Adrenal gland (tissue), 12 donors: Measurements from ENCODE around the gene DDX46. TPM values are rescaled to one million over a fixed set of nuclear protein-coding genes. Genes with fewer than 3 reads are reported as not detected.

Experiments used
- DNase-seq, 7 donors: peaks; one replicate each; pipeline ENCODE4 v3.0.0-alpha.2; 2019 to 2020
- H3K27ac ChIP-seq, 5 donors: fragments of 200-600 bp; sonication (generic) in 4 of 5; 1 replicate in 3 of 5; 2 replicates in 2 of 5; pipeline versions ENCODE4 v1.5.1 to v1.8.0; 2016 to 2020; ENCODE audit warnings: mild to moderate bottlenecking in 1 of 5
- H3K27me3 ChIP-seq: fragments of 200-600 bp; 2 replicates; pipeline ENCODE4 v1.8.0; 2021
- H3K36me3 ChIP-seq, 2 donors: fragments of 200-600 bp; replicated peaks in 1 of 2; 1 replicate in 1 of 2; 2 replicates in 1 of 2; pipeline versions ENCODE4 v1.5.1 to v1.8.0; 2018 to 2022
- H3K4me1 ChIP-seq, 2 donors: fragments of 200-600 bp; replicated peaks in 1 of 2; 1 replicate in 1 of 2; 2 replicates in 1 of 2; pipeline versions ENCODE4 v1.5.1 to v1.8.0; 2018 to 2021
- H3K4me3 ChIP-seq, 4 donors: fragments of 200-600 bp; sonication (generic) in 3 of 4; one replicate each; pipeline ENCODE4 v1.5.1; 2016 to 2018
- H3K9me3 ChIP-seq, 3 donors: fragments of 200-600 bp; sonication (generic) in 1 of 3; replicated peaks in 1 of 3; 1 replicate in 2 of 3; 2 replicates in 1 of 3; pipeline versions ENCODE4 v1.5.1 to v1.8.0; 2016 to 2021
- CTCF ChIP-seq, 6 experiments: fragments of 450-650 bp in 4 of 6; fragments of 200-600 bp in 2 of 6; sonication (generic) in 1 of 6; IDR thresholded peaks; 1 replicate in 5 of 6; 2 replicates in 1 of 6; pipeline versions ENCODE4 v1.5.1 to v1.8.0; 2016 to 2021; ENCODE audit warnings: antibody characterized with exemption in 6 of 6, mild to moderate bottlenecking in 2 of 6, moderate library complexity in 1 of 6
- POLR2A ChIP-seq, 2 donors: fragments of 450-650 bp; IDR thresholded peaks; one replicate each; pipeline ENCODE4 v1.6.1; 2017; ENCODE audit warnings: antibody characterized with exemption in 2 of 2, mild to moderate bottlenecking in 2 of 2, moderate library complexity in 1 of 2
- WGBS, 4 donors: extraction: QIAGEN DNeasy Blood & Tissue Kit in 2 of 4; methylation state at CpG; one replicate each; pipeline versions ENCODE4 v1.1.5 to v1.1.7; 2013 to 2017; 5-methylcytosine and 5-hydroxymethylcytosine counted together
- intact Hi-C, 2 donors: fragments of 100-400 bp; cut with DNase I; formaldehyde crosslinking; loops; one replicate each; pipeline versions ENCODE4 v1.14.1 to v1.15.0; 2022 to 2023
- polyA plus RNA-seq, 3 donors: library from polyadenylated mRNA; stranded (reverse); fragments of 200-250 nt in 2 of 3; fragments of 350-450 nt in 1 of 3; fragmentation: Illumina TruSeq in 1 of 3; extraction: RNeasy Lipid Tissue Mini Kit (QIAGEN cat#74804) in 1 of 3; gene quantifications; one replicate each; pipeline ENCODE4 v1.2.3, GENCODE V29; 2013 to 2014
- total RNA-seq, 9 donors: library from RNA; depleted of rRNA in 4 of 9; stranded (reverse); fragments of >200 nt in 4 of 9; fragments of 120-200 nt in 1 of 9; fragmentation: NEBNext Ultra II Directional in 1 of 9; extraction: Animal tissue kit (Norgen Biotek cat#: 25700) in 1 of 9; gene quantifications; one replicate each; pipeline versions ENCODE4 v1.1.0 to v1.2.4, GENCODE V29; 2013 to 2023
- donor health status: healthy with polysubstance abuse.
- donor health status: Bipolar disorder and iron deficiency.
- donor health status: DM: yes; HTN: yes; CAD: no.
- donor health status: DM: no; HTN: no; CAD: no.
- donor health status: DM: no; HTN: no; CAD: no.
- donor health status: DM: yes; HTN: yes; CAD: no.

Gene DDX46
- total and polyA plus RNA-seq, 12 donors, result 13.3 to 48.0 (median 35.1) TPM

GRCh38 chr5:134840811-134841210, 82.2 kb downstream of the DDX46 start:
- H3K36me3 ChIP-seq, result peaks cover 0 to 10% of the 10 kb centered on the region in 2 donors
- TF ChIP-seq CTCF (IDR thresholded peaks at IDR 0.05) (no peak), POLR2A (IDR thresholded peaks at IDR 0.05) (no peak)
- no peak overlapping the region for H3K4me3 ChIP-seq
- no peak overlapping the region for H3K27ac ChIP-seq
- WGBS, 4 donors, result 66 to 80% (median 77%) methylated on average over 3 of the region's 3 CpGs
- intact Hi-C loops, result loop anchor here in 1 of 2 donors (10.0 kb wide), 1 partner anchor 64 kb away; the partner anchor contains the start of gene PCBD2
- no peaks in the 10 kb centered on the region for H3K9me3 ChIP-seq
- H3K27me3 ChIP-seq, result no peaks in the 10 kb centered on the region
- H3K4me1 ChIP-seq, result peaks cover 20 to 28% of the 10 kb centered on the region in 2 donors
- DNase-seq, result no peak

GRCh38 chr5:134844252-134844651, 85.7 kb downstream of the DDX46 start:
- no peaks in the 10 kb centered on the region for H3K27me3 ChIP-seq
- H3K9me3 ChIP-seq, result no peaks in the 10 kb centered on the region
- H3K4me1 ChIP-seq, result peaks cover 11 to 28% of the 10 kb centered on the region in 2 donors
- intact Hi-C loops, result loop anchor here in 1 of 2 donors (10.0 kb wide), 1 partner anchor 61 kb away; the partner anchor contains the start of gene PCBD2
- H3K36me3 ChIP-seq, result peaks cover 0 to 4% of the 10 kb centered on the region in 2 donors
- WGBS, 4 donors, result 92 to 100% (median 96%) methylated on average over 1 of the region's 1 CpG
- H3K4me3 ChIP-seq, result no peak overlapping the region
- no peak for TF ChIP-seq CTCF (IDR thresholded peaks at IDR 0.05)
- no peak for TF ChIP-seq POLR2A (IDR thresholded peaks at IDR 0.05)
- no peak for DNase-seq
- no peak overlapping the region for H3K27ac ChIP-seq

- no peak for DNase-seq
- intact Hi-C loops, result loop anchor here in 1 of 2 donors (10.0 kb wide), 1 partner anchor 59 kb away; the partner anchor contains the start of gene PCBD2
- H3K27ac ChIP-seq, result peak overlapping the region; percentile 41 to 98 (median 96)
- WGBS, 4 donors, result 9 to 12% (median 10%) methylated on average over 10 to 12 of the region's 12 CpGs
- H3K4me3 ChIP-seq, result peak overlapping the region in 1 of 4 donors; percentile 72
- no peaks in the 10 kb centered on the region for H3K9me3 ChIP-seq
- H3K4me1 ChIP-seq, result peaks cover 15 to 36% of the 10 kb centered on the region in 2 donors
- TF ChIP-seq POLR2A (IDR thresholded peaks at IDR 0.05) (no peak), CTCF (IDR thresholded peaks at IDR 0.05) (no peak)
- H3K36me3 ChIP-seq, result no peaks in the 10 kb centered on the region
- no peaks in the 10 kb centered on the region for H3K27me3 ChIP-seq
Observed at GRCh38 chr5:134845335-134845851, 86.8 kb downstream of the DDX46 start.

DNA sequence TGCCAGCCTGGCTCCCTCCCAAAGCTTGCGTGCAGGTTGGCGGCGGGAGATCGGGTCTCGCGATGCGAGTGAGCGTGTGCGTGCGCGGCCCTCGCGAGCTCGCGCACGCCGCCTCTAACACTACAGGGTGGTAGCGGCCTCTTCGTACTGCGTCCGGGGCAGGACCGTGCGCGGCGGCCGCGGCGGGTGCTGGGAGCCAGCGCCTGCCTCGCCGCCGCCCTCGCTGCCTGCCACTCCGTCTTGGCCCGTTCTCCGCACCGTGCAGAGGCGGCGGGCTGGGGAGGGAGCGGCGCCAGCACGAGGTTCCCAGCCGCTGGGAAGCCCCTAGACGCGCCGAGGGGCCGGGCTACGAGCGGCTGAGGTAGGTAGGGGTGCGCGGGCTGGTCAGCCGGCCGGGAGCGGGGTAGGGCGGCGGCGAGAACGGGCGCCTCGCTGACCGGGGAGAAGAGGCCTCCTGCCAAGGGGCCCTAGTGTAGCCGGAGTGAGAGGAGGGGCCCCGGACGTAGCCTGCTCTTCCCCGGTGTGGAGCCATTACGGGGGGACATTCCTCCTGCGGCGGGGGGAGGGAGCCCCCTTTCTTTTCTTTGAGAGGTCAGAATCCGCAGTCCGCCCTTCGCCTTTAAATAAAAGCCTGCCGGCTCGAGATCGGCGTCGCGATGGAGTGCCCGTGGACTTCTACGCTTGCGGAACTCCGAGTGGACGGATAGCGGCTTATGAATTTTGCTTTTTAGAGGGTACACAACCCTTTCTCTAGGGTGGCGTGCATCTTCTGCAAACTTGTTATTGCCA, 87.5 kb downstream of the DDX46 start, which contains the start of gene C5orf24:
C5orf24 (plus strand) TSS at position 117 of the 789 bp plus-strand sequence. CDS start 8,933 bp downstream, outside the sequence.
- WGBS, 4 donors, result 0 to 2% (median 0%) methylated on average over 2 to 84 of the region's 84 CpGs
- intact Hi-C loops, result loop anchor here in 1 of 2 donors (10.0 kb wide), 1 partner anchor 59 kb away; the partner anchor contains the start of gene PCBD2

More for the DNA sequence above, 87.5 kb downstream of the DDX46 start, which contains the start of gene C5orf24:
- Histone ChIP-seq H3K36me3 (no peaks in the 10 kb centered on the region), H3K4me3 (peak within 1 kb of the TSS; percentile 22 to 74 (median 70)), H3K4me1 (peaks cover 18 to 43% of the 10 kb centered on the region in 2 donors), H3K27me3 (no peaks in the 10 kb centered on the region), H3K27ac (peak within 1 kb of the TSS; percentile 95 to 98 (median 96)), H3K9me3 (no peaks in the 10 kb centered on the region)
- peak; percentile 95 to 98 (median 97) for DNase-seq
- peak; percentile 98 to 99 for TF ChIP-seq POLR2A (IDR thresholded peaks at IDR 0.05)
- TF ChIP-seq CTCF (IDR thresholded peaks at IDR 0.05), result peak in 1 of 6 experiments; percentile 8
